Upper lobe of right lung (tissue), 1 donor: ENCODE measurements around the gene GPS1. TPM values are rescaled to one million over a fixed set of nuclear protein-coding genes. Genes with fewer than 3 reads are reported as not detected.

Experiments
- ATAC-seq: fragments of 200-7000 bp; cut with Tn5 transposase; one replicate; pipeline ENCODE4 v1.9.1; 2020; ENCODE audit warnings: mild to moderate bottlenecking, moderate library complexity
- DNase-seq: peaks from one replicate; pipeline ENCODE4 v3.0.0-alpha.2; 2020
- H3K27ac ChIP-seq: fragments of 200-600 bp; one replicate; pipeline ENCODE4 v1.8.0; 2022
- H3K27me3 ChIP-seq: fragments of 200-600 bp; one replicate; pipeline ENCODE4 v1.8.0; 2022; ENCODE audit warnings: mild to moderate bottlenecking
- H3K36me3 ChIP-seq: fragments of 200-600 bp; one replicate; pipeline ENCODE4 v1.8.0; 2022
- H3K4me1 ChIP-seq: fragments of 200-600 bp; one replicate; pipeline ENCODE4 v1.8.0; 2022
- H3K4me3 ChIP-seq: fragments of 200-600 bp; one replicate; pipeline ENCODE4 v1.8.0; 2022; ENCODE audit warnings: mild to moderate bottlenecking
- H3K9me3 ChIP-seq: fragments of 200-600 bp; one replicate; pipeline ENCODE4 v1.8.0; 2022
- CTCF ChIP-seq: fragments of 200-600 bp; IDR thresholded peaks from one replicate; pipeline ENCODE4 v1.8.0; 2022; ENCODE audit warnings: antibody characterized with exemption
- intact Hi-C: fragments of 100-400 bp; cut with DNase I; formaldehyde crosslinking; loops from one replicate; pipeline ENCODE4 v1.11.0; 2022
- total RNA-seq: library from RNA; stranded (reverse); fragmentation: NEBNext Ultra II Directional; extraction: Animal tissue kit (Norgen Biotek cat#: 25700); gene quantifications from one replicate; pipeline ENCODE4 v1.2.1, GENCODE V29; 2021
- donor health status: DM: no; HTN: yes; CAD: no; lungs with severe emphysema.

Gene GPS1
- total RNA-seq, 1 donor from 2014 or later = 78.0 TPM

DNA sequence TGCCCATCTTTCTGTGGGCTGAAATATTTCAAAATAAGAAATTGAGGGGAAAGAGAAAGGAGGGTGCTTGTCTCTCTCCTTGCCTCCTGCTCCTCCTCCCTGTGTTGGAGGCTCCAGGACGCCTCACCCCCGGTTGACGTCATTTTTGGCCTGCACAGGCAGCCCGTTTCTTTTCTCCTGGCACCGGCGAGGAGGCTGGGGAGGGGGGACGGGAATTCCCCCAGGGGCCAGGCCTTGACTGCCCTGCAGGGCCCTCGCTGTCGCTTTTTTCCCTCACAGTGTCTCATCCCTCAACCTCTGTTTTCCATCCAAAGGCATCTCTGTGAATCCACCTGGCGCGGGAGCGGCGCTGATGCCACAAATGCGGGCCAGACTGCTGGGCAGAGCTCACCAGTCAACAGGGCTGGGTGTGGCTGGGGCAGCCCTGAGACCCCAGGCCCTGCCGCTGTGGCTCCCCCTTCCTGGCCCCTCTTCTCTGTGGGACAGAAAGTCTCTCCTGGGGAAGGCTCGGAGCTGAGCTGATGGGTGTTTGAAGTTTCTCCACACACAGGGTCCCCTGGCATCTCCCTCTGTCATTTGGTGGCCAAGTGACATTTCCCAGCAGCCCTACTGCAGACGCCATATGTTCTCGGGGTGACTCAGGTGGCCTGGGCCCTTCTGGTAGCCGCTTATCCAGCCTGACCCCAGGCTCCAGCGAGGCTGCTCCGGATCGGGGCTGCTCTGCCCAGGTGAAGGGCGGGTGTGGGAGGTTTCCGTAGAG, 45.0 kb upstream of the GPS1 start:
- ATAC-seq (no peak), DNase-seq (no peak)
- Histone ChIP-seq H3K9me3 (no peaks in the 10 kb centered on the region), H3K27me3 (no peaks in the 10 kb centered on the region), H3K4me3 (no peak overlapping the region), H3K27ac (no peak overlapping the region), H3K4me1 (no peaks in the 10 kb centered on the region), H3K36me3 (no peaks in the 10 kb centered on the region)
- no peak for TF ChIP-seq CTCF
- intact Hi-C loops = no loop called here

GRCh38 chr17:82007228-82007494, 44.5 kb upstream of the GPS1 start:
- ATAC-seq = no peak
- no peak for DNase-seq
- Histone ChIP-seq H3K9me3 (no peaks in the 10 kb centered on the region), H3K27ac (no peak overlapping the region), H3K36me3 (no peaks in the 10 kb centered on the region), H3K27me3 (no peaks in the 10 kb centered on the region), H3K4me3 (no peak overlapping the region), H3K4me1 (no peaks in the 10 kb centered on the region)
- intact Hi-C loops = no loop called here
- TF ChIP-seq CTCF = no peak

GRCh38 chr17:82007495-82008257, 44.0 kb upstream of the GPS1 start:
- DNase-seq (no peak), ATAC-seq (no peak)
- Histone ChIP-seq H3K4me3 (no peak overlapping the region), H3K27ac (no peak overlapping the region), H3K36me3 (no peaks in the 10 kb centered on the region), H3K4me1 (peaks cover 3% of the 10 kb centered on the region), H3K9me3 (no peaks in the 10 kb centered on the region), H3K27me3 (no peaks in the 10 kb centered on the region)
- no peak for TF ChIP-seq CTCF
- intact Hi-C loops = no loop called here

- Histone ChIP-seq H3K4me3 (no peak overlapping the region), H3K27ac (no peak overlapping the region), H3K4me1 (peaks cover 3% of the 10 kb centered on the region), H3K9me3 (no peaks in the 10 kb centered on the region), H3K27me3 (no peaks in the 10 kb centered on the region), H3K36me3 (no peaks in the 10 kb centered on the region)
- intact Hi-C loops = no loop called here
- no peak for DNase-seq
- no peak for TF ChIP-seq CTCF
- no peak for ATAC-seq
Observed at GRCh38 chr17:82008258-82008940, 43.3 kb upstream of the GPS1 start.

DNA sequence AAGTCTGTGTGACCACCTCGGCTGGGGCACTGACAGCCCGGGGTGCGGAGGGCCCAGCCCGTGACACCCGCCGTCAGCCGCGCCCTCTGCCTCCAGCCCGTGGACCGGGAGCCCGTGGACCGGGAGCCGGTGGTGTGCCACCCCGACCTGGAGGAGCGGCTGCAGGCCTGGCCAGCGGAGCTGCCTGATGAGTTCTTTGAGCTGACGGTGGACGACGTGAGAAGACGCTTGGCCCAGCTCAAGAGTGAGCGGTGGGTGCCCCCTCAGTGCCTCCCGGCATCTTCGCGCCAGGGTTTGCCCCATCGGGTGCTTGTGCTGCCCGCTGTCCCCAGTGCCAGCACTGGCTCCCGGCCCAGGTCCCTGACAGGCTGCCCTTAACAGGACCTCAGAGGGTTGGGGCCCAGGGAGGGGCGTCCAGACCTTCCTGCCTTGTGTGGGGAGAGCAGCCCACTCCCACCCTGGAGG, 42.7 kb upstream of the GPS1 start:
- peaks cover 3% of the 10 kb centered on the region for H3K4me1 ChIP-seq
- H3K4me3 ChIP-seq = no peak overlapping the region
- no peaks in the 10 kb centered on the region for H3K36me3 ChIP-seq
- intact Hi-C loops = no loop called here
- ATAC-seq (no peak), DNase-seq (no peak)
- no peaks in the 10 kb centered on the region for H3K27me3 ChIP-seq
- no peak for TF ChIP-seq CTCF
- no peaks in the 10 kb centered on the region for H3K9me3 ChIP-seq
- no peak overlapping the region for H3K27ac ChIP-seq
